ENCODE data around the gene KIF26A. TPM values are rescaled to one million over a fixed set of nuclear protein-coding genes. Genes with fewer than 3 reads are reported as not detected.

The KIF26A gene
- total RNA-seq, 4 donors from 2014 or later, result 0.59 to 3.3 (median 1.5) TPM

GRCh38 chr14:104104076-104104901, 34.1 kb upstream of the KIF26A start:
- Histone ChIP-seq H3K4me3 (no peak overlapping the region), H3K27me3 (no peaks in the 10 kb centered on the region), H3K27ac (no peak overlapping the region), H3K4me1 (no peaks in the 10 kb centered on the region), H3K36me3 (no peaks in the 10 kb centered on the region), H3K9me3 (no peaks in the 10 kb centered on the region)
- in situ Hi-C loops (cut with MboI; ENCODE audit: low sequenced_read_pairs in 4 of 4), result no loop called here
- DNase-seq (no peak), ATAC-seq (no peak)
- intact Hi-C loops (cut with DNase I; ENCODE audit: low total_unique reads), result no loop called here
- TF ChIP-seq CTCF (IDR thresholded peaks at IDR 0.05 in 4 of 5, conservative IDR thresholded peaks at IDR 0.05 in 1 of 5) (no peak), POLR2A (IDR thresholded peaks at IDR 0.05) (no peak)

GRCh38 chr14:104105071-104105821, 33.1 kb upstream of the KIF26A start:
- Histone ChIP-seq H3K27ac (no peak overlapping the region), H3K27me3 (no peaks in the 10 kb centered on the region), H3K4me1 (no peaks in the 10 kb centered on the region), H3K9me3 (no peaks in the 10 kb centered on the region), H3K4me3 (no peak overlapping the region), H3K36me3 (no peaks in the 10 kb centered on the region)
- TF ChIP-seq POLR2A (IDR thresholded peaks at IDR 0.05) (no peak), CTCF (IDR thresholded peaks at IDR 0.05 in 4 of 5, conservative IDR thresholded peaks at IDR 0.05 in 1 of 5) (no peak)
- ATAC-seq (no peak), DNase-seq (no peak)
- intact Hi-C loops (cut with DNase I; ENCODE audit: low total_unique reads), result no loop called here
- in situ Hi-C loops (cut with MboI; ENCODE audit: low sequenced_read_pairs in 4 of 4), result no loop called here

GRCh38 chr14:104105822-104106470, 32.4 kb upstream of the KIF26A start:
- no peak overlapping the region for H3K4me3 ChIP-seq
- TF ChIP-seq POLR2A (IDR thresholded peaks at IDR 0.05), result no peak
- TF ChIP-seq CTCF (IDR thresholded peaks at IDR 0.05 in 4 of 5, conservative IDR thresholded peaks at IDR 0.05 in 1 of 5), result no peak
- no peak overlapping the region for H3K27ac ChIP-seq
- no peaks in the 10 kb centered on the region for H3K4me1 ChIP-seq
- intact Hi-C loops (cut with DNase I; ENCODE audit: low total_unique reads), result no loop called here
- ATAC-seq (no peak), DNase-seq (no peak)
- H3K27me3 ChIP-seq, result no peaks in the 10 kb centered on the region
- in situ Hi-C loops (cut with MboI; ENCODE audit: low sequenced_read_pairs in 4 of 4), result no loop called here
- no peaks in the 10 kb centered on the region for H3K36me3 ChIP-seq
- no peaks in the 10 kb centered on the region for H3K9me3 ChIP-seq

GRCh38 chr14:104106471-104106991, 31.9 kb upstream of the KIF26A start:
- Histone ChIP-seq H3K4me1 (no peaks in the 10 kb centered on the region), H3K36me3 (no peaks in the 10 kb centered on the region), H3K9me3 (no peaks in the 10 kb centered on the region), H3K27ac (no peak overlapping the region), H3K27me3 (no peaks in the 10 kb centered on the region), H3K4me3 (no peak overlapping the region)
- in situ Hi-C loops (cut with MboI; ENCODE audit: low sequenced_read_pairs in 4 of 4), result no loop called here
- TF ChIP-seq POLR2A (IDR thresholded peaks at IDR 0.05) (no peak), CTCF (IDR thresholded peaks at IDR 0.05 in 4 of 5, conservative IDR thresholded peaks at IDR 0.05 in 1 of 5) (no peak)
- ATAC-seq, result no peak
- no peak for DNase-seq
- intact Hi-C loops (cut with DNase I; ENCODE audit: low total_unique reads), result no loop called here
